ENCODE data around the gene TNFRSF6B.
A peak's percentile ranks its signal among the peaks of the same experiment; 100 is the strongest.
"Not testable (repeated sequence)": the region's sequence is repeated elsewhere in the genome, so short reads cannot be mapped to it uniquely, and the experiment has no call there.

The TNFRSF6B gene

GRCh38 chr20:63718996-63719395, 22.5 kb downstream of the TNFRSF6B start:
- no peak overlapping the region for H3K9ac ChIP-seq (ENCODE audit: low read length)
- H3K9me3 ChIP-seq (ENCODE audit: insufficient read depth, low read length) = no peaks in the 10 kb centered on the region
- no peak overlapping the region for H3K4me2 ChIP-seq (ENCODE audit: low read depth, low read length, poor library complexity, severe bottlenecking)
- H3K4me3 ChIP-seq (ENCODE audit: insufficient read depth, low read length, poor library complexity, severe bottlenecking) = no peak overlapping the region
- no peaks in the 10 kb centered on the region for H4K20me1 ChIP-seq (ENCODE audit: low read depth, low read length)
- H3K27ac ChIP-seq (ENCODE audit: low read depth, low read length) = no peak overlapping the region
- H2AFZ ChIP-seq (ENCODE audit: low read depth, low read length, severe bottlenecking) = no peak overlapping the region
- 0 out of 2 replicates have a peak, but pooled peaks cover 3% of the 10 kb centered on the region for H3F3A ChIP-seq (ENCODE audit: insufficient read depth)
- peaks cover 50% of the 10 kb centered on the region for H3K79me2 ChIP-seq (ENCODE audit: insufficient read depth, low read length)
- TF ChIP-seq CTCF (IDR thresholded peaks at IDR 0.05; ENCODE audit: insufficient read depth, low read length, poor library complexity, severe bottlenecking) (no peak), EZH2phosphoT487 (conservative IDR thresholded peaks at IDR 0.05; ENCODE audit: low read length) (no peak)
- H3K36me3 ChIP-seq (ENCODE audit: low read length) = peaks cover 11% of the 10 kb centered on the region; the same call in 1 of the 2 replicates
- no peaks in the 10 kb centered on the region for H3K27me3 ChIP-seq (ENCODE audit: low read length)
- no peaks in the 10 kb centered on the region for H3K9me2 ChIP-seq (replicated peaks; ENCODE audit: insufficient read depth, low read length)

- H3K79me2 ChIP-seq (ENCODE audit: insufficient read depth, low read length) = peaks cover 30% of the 10 kb centered on the region
- H3K4me3 ChIP-seq (ENCODE audit: insufficient read depth, low read length, poor library complexity, severe bottlenecking); H3K27me3 ChIP-seq (ENCODE audit: low read length); H2AFZ ChIP-seq (ENCODE audit: low read depth, low read length, severe bottlenecking); H3K9ac ChIP-seq (ENCODE audit: low read length); H3K9me2 ChIP-seq (replicated peaks; ENCODE audit: insufficient read depth, low read length); H3K9me3 ChIP-seq (ENCODE audit: insufficient read depth, low read length); H3K27ac ChIP-seq (ENCODE audit: low read depth, low read length); H4K20me1 ChIP-seq (ENCODE audit: low read depth, low read length); H3K4me2 ChIP-seq (ENCODE audit: low read depth, low read length, poor library complexity, severe bottlenecking): not testable (repeated sequence)
- H3K36me3 ChIP-seq (ENCODE audit: low read length) = peaks cover 17% of the 10 kb centered on the region
- peaks cover 18% of the 10 kb centered on the region for H3F3A ChIP-seq (ENCODE audit: insufficient read depth)
Measured at GRCh38 chr20:63722967-63723622, 26.6 kb downstream of the TNFRSF6B start.

- H3K27me3 ChIP-seq (ENCODE audit: low read length); H3K36me3 ChIP-seq (ENCODE audit: low read length); H3K4me3 ChIP-seq (ENCODE audit: insufficient read depth, low read length, poor library complexity, severe bottlenecking); H3K9me3 ChIP-seq (ENCODE audit: insufficient read depth, low read length); H4K20me1 ChIP-seq (ENCODE audit: low read depth, low read length); H3K9me2 ChIP-seq (replicated peaks; ENCODE audit: insufficient read depth, low read length); H2AFZ ChIP-seq (ENCODE audit: low read depth, low read length, severe bottlenecking): not testable (repeated sequence)
- H3K9ac ChIP-seq (ENCODE audit: low read length) = peak overlapping the region; percentile 35
- peak overlapping the region; percentile 98 for H3K27ac ChIP-seq (ENCODE audit: low read depth, low read length)
- H3K79me2 ChIP-seq (ENCODE audit: insufficient read depth, low read length) = peaks cover 16% of the 10 kb centered on the region
- H3K4me2 ChIP-seq (ENCODE audit: low read depth, low read length, poor library complexity, severe bottlenecking) = peak overlapping the region; percentile 55
- H3F3A ChIP-seq (ENCODE audit: insufficient read depth) = peaks cover 53% of the 10 kb centered on the region
Measured at GRCh38 chr20:63730189-63730733, 33.8 kb downstream of the TNFRSF6B start.

GRCh38 chr20:63731410-63731809, 35.0 kb downstream of the TNFRSF6B start:
- H2AFZ ChIP-seq (ENCODE audit: low read depth, low read length, severe bottlenecking) = no peak overlapping the region
- H3K4me2 ChIP-seq (ENCODE audit: low read depth, low read length, poor library complexity, severe bottlenecking) = peak overlapping the region; percentile 55
- no peaks in the 10 kb centered on the region for H4K20me1 ChIP-seq (ENCODE audit: low read depth, low read length)
- peak overlapping the region; percentile 42 for H3K9ac ChIP-seq (ENCODE audit: low read length)
- H3K36me3 ChIP-seq (ENCODE audit: low read length) = peaks cover 2% of the 10 kb centered on the region
- H3K9me2 ChIP-seq (replicated peaks; ENCODE audit: insufficient read depth, low read length) = no peaks in the 10 kb centered on the region
- H3K9me3 ChIP-seq (ENCODE audit: insufficient read depth, low read length) = no peaks in the 10 kb centered on the region
- H3F3A ChIP-seq (ENCODE audit: insufficient read depth) = peaks cover 59% of the 10 kb centered on the region
- peak overlapping the region; percentile 98 for H3K27ac ChIP-seq (ENCODE audit: low read depth, low read length)
- TF ChIP-seq EZH2phosphoT487 (conservative IDR thresholded peaks at IDR 0.05; ENCODE audit: low read length) = no peak
- no peak for TF ChIP-seq CTCF (IDR thresholded peaks at IDR 0.05; ENCODE audit: insufficient read depth, low read length, poor library complexity, severe bottlenecking)
- H3K79me2 ChIP-seq (ENCODE audit: insufficient read depth, low read length) = peaks cover 10% of the 10 kb centered on the region; the same call in 1 of the 2 replicates
- no peak overlapping the region for H3K4me3 ChIP-seq (ENCODE audit: insufficient read depth, low read length, poor library complexity, severe bottlenecking)
- H3K27me3 ChIP-seq (ENCODE audit: low read length) = no peaks in the 10 kb centered on the region

All from SU-DHL-6 (cell line).